HL-60 (cell line): ENCODE data around the gene GARIN5B.

Source experiments
- DNase-seq, 2 experiments: peaks; one replicate each; pipeline ENCODE4 v3.0.0-alpha.2; 2010 to 2020; ENCODE audit warnings: low read depth in 1 of 2, low spot score in 1 of 2
- H3K27ac ChIP-seq: fragments of 250-450 bp; sonication (Bioruptor Pico); replicated peaks from 2 replicates; pipeline ENCODE4 v1.5.1; 2020; ENCODE audit warnings: mild to moderate bottlenecking, moderate library complexity
- H3K27me3 ChIP-seq: fragments of 250-450 bp; sonication (Bioruptor Pico); 2 replicates; pipeline ENCODE4 v1.5.1; 2021; ENCODE audit warnings: mild to moderate bottlenecking, moderate library complexity; ENCODE audit not compliant: insufficient read depth, poor library complexity, severe bottlenecking
- H3K4me3 ChIP-seq: replicated peaks from 2 replicates; pipeline ENCODE4 v1.5.1; 2011; ENCODE audit warnings: mild to moderate bottlenecking, control low read depth, low read length; ENCODE audit not compliant: insufficient read depth
- CTCF ChIP-seq: IDR thresholded peaks from one replicate; pipeline ENCODE4 v1.5.1; 2011; ENCODE audit warnings: low read length, control low read depth, inconsistent platforms; ENCODE audit not compliant: insufficient read depth
- GABPA ChIP-seq: IDR thresholded peaks from 2 replicates; pipeline ENCODE4 v1.6.1; 2012; ENCODE audit warnings: low read depth
- POLR2AphosphoS5 ChIP-seq: IDR thresholded peaks from 2 replicates; pipeline ENCODE4 v1.6.1; 2012; ENCODE audit warnings: low read depth
- SPI1 ChIP-seq: IDR thresholded peaks from 2 replicates; pipeline ENCODE4 v1.6.1; 2012; ENCODE audit warnings: low read depth, mild to moderate bottlenecking, borderline replicate concordance
- TF ChIP-seq, protein P1 (sequence below): IDR thresholded peaks from 2 replicates; pipeline ENCODE4 v1.6.1; 2012; ENCODE audit warnings: low read depth; ENCODE audit not compliant: insufficient replicate concordance

GARIN5B gene

GRCh38 chr19:55322204-55322885 is 40.7 kb downstream of the GARIN5B start:
- H3K27ac ChIP-seq: no peak overlapping the region
- no peak for DNase-seq
- no peaks in the 10 kb centered on the region for H3K27me3 ChIP-seq
- H3K4me3 ChIP-seq: no peak overlapping the region
- TF ChIP-seq GABPA: no peak

GRCh38 chr19:55321466-55322137 is 41.5 kb downstream of the GARIN5B start:
- DNase-seq: no peak
- H3K27ac ChIP-seq: no peak overlapping the region
- no peak overlapping the region for H3K4me3 ChIP-seq
- TF ChIP-seq, protein P1, sequence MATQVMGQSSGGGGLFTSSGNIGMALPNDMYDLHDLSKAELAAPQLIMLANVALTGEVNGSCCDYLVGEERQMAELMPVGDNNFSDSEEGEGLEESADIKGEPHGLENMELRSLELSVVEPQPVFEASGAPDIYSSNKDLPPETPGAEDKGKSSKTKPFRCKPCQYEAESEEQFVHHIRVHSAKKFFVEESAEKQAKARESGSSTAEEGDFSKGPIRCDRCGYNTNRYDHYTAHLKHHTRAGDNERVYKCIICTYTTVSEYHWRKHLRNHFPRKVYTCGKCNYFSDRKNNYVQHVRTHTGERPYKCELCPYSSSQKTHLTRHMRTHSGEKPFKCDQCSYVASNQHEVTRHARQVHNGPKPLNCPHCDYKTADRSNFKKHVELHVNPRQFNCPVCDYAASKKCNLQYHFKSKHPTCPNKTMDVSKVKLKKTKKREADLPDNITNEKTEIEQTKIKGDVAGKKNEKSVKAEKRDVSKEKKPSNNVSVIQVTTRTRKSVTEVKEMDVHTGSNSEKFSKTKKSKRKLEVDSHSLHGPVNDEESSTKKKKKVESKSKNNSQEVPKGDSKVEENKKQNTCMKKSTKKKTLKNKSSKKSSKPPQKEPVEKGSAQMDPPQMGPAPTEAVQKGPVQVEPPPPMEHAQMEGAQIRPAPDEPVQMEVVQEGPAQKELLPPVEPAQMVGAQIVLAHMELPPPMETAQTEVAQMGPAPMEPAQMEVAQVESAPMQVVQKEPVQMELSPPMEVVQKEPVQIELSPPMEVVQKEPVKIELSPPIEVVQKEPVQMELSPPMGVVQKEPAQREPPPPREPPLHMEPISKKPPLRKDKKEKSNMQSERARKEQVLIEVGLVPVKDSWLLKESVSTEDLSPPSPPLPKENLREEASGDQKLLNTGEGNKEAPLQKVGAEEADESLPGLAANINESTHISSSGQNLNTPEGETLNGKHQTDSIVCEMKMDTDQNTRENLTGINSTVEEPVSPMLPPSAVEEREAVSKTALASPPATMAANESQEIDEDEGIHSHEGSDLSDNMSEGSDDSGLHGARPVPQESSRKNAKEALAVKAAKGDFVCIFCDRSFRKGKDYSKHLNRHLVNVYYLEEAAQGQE: no peak
- TF ChIP-seq POLR2AphosphoS5 (no peak), GABPA (no peak), CTCF (no peak), SPI1 (no peak)
- H3K27me3 ChIP-seq: no peaks in the 10 kb centered on the region

- TF ChIP-seq SPI1 (no peak), GABPA (no peak), POLR2AphosphoS5 (no peak)
- no peak for DNase-seq
These were observed 42.1 kb downstream of the GARIN5B start for GRCh38 chr19:55320844-55321419.

DNA sequence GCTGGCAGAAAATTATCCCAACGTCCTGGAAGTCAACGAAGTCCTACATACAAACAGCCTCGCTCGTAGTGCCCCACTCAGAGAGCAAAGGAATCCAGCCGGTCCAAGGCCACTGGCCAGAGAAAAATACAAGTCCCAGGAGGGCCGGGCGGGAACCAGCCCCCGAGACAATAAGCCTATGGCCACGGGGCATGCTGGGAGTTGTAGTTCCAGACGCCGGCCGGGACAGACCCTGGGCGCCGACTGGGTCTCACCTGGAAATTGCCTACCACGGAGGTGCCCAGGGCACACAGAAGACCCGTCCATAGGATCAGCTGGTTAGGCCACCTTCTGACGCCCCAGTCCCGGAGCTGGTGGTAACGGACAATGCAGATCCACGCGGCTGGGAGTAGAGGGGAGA is 43.3 kb downstream of the GARIN5B start:
- no peak overlapping the region for H3K4me3 ChIP-seq
- TF ChIP-seq, protein P1: no peak
- no peak for TF ChIP-seq SPI1
- DNase-seq: no peak
- H3K27me3 ChIP-seq: no peaks in the 10 kb centered on the region
- H3K27ac ChIP-seq: no peak overlapping the region

More at GRCh38 chr19:55320844-55321419, 42.1 kb downstream of the GARIN5B start:
- Histone ChIP-seq H3K4me3 (no peak overlapping the region), H3K27ac (no peak overlapping the region), H3K27me3 (no peaks in the 10 kb centered on the region)

- no peak overlapping the region for H3K27ac ChIP-seq
- TF ChIP-seq, protein P1: no peak
- TF ChIP-seq SPI1 (no peak), CTCF (no peak), POLR2AphosphoS5 (no peak), GABPA (no peak)
- no peak overlapping the region for H3K4me3 ChIP-seq
- H3K27me3 ChIP-seq: no peaks in the 10 kb centered on the region
- DNase-seq: no peak
These were observed 46.4 kb downstream of the GARIN5B start for GRCh38 chr19:55316646-55317045.
